ENCODE results near the gene CR2. TPM values are rescaled to one million over a fixed set of nuclear protein-coding genes. Genes with fewer than 3 reads are reported as not detected.

The CR2 gene
- total RNA-seq, 4 donors from 2014 or later: 0.12 to 0.46 TPM; not detected in 2

DNA sequence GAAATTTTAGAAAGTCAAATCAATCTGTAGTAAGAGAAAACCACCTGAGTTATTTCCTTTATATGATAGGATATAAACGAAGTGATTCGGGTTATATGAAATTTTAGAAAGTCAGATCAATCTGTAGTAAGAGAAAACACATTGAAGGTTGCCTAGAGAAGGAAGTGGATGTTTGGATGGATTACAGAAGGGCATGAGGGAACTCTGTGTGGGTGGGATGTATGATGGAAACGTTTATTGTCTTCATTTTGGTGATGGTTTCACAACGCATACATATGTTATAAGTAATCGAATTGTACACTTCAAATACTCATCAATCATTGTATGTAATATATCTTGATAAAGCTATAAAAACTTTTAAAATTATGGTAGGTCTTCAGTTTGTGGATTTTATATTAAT lies 46.9 kb downstream of the CR2 start:
- DNase-seq (ENCODE audit: low spot score) (no peak), ATAC-seq (ENCODE audit: low FRiP score) (no peak)
- TF ChIP-seq, protein P1, sequence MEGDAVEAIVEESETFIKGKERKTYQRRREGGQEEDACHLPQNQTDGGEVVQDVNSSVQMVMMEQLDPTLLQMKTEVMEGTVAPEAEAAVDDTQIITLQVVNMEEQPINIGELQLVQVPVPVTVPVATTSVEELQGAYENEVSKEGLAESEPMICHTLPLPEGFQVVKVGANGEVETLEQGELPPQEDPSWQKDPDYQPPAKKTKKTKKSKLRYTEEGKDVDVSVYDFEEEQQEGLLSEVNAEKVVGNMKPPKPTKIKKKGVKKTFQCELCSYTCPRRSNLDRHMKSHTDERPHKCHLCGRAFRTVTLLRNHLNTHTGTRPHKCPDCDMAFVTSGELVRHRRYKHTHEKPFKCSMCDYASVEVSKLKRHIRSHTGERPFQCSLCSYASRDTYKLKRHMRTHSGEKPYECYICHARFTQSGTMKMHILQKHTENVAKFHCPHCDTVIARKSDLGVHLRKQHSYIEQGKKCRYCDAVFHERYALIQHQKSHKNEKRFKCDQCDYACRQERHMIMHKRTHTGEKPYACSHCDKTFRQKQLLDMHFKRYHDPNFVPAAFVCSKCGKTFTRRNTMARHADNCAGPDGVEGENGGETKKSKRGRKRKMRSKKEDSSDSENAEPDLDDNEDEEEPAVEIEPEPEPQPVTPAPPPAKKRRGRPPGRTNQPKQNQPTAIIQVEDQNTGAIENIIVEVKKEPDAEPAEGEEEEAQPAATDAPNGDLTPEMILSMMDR (IDR thresholded peaks at IDR 0.05): no peak

DNA sequence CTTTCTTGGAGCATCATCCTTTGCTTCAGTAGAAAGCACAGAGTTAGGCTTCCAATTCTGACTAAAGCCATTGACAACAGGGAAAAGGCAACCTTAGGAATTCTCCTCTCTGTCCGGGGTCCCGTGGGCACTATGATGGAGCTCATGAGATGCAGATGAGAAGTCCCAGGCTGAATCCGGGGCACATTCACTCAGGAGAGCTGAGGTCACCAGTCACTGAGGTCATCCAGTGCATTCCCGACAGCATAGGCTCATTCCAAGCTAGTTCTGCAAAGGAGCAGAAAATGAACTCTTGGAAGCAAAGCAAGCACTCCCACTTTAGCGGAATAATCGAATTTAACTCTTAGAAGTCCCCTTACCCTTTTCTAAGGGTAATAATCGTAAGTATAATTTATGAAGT lies 48.6 kb downstream of the CR2 start:
- DNase-seq (ENCODE audit: low spot score): no peak
- no peak for ATAC-seq (ENCODE audit: low FRiP score)
- TF ChIP-seq, protein P1 (IDR thresholded peaks at IDR 0.05): no peak

DNA sequence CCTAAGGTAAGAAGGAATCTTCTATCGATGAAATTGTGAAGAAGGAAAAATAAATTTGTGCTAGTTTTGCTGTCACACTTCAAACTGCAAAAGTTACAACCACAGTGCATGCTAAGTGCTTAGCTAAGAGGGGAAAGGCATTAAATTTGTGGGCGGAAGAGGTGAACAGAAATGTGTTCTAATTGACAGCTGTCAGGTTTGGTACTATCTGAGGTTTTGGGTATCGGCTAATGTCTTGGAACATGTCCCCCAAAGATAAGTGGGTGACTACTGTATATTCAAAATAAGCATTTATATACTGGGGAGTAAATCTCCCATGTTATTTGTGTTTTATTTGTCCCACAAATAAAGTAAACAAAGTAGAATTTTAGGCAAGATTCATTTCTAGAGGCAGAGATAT lies 49.8 kb downstream of the CR2 start:
- DNase-seq (ENCODE audit: low spot score): no peak
- ATAC-seq (ENCODE audit: low FRiP score): no peak
- TF ChIP-seq, protein P1 (IDR thresholded peaks at IDR 0.05): no peak

GRCh38 chr1:207504438-207504837 lies 50.3 kb downstream of the CR2 start:
- TF ChIP-seq, protein P1 (IDR thresholded peaks at IDR 0.05): no peak
- DNase-seq (ENCODE audit: low spot score): no peak
- ATAC-seq (ENCODE audit: low FRiP score): no peak

- TF ChIP-seq, protein P1 (IDR thresholded peaks at IDR 0.05): no peak
- ATAC-seq (ENCODE audit: low FRiP score) (no peak), DNase-seq (ENCODE audit: low spot score) (no peak)
Measured at GRCh38 chr1:207510444-207510843, 56.3 kb downstream of the CR2 start.

DNA sequence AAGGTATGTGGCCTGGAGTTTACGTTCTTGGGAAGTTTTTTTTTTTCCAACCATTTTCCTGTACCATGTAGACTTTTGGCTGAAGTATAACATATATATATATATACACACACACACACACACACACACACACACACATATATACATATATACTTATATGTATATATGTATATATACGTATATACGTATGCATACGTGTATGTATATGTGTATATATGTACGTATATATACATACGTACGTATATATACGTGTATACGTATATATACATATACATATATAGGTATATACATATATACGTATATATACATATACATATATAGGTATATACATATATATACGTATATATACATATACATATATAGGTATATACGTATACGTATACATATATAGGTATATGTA lies 60.8 kb downstream of the CR2 start:
- no peak for DNase-seq (ENCODE audit: low spot score)
- ATAC-seq (ENCODE audit: low FRiP score): no peak
- TF ChIP-seq, protein P1 (IDR thresholded peaks at IDR 0.05): no peak

DNA sequence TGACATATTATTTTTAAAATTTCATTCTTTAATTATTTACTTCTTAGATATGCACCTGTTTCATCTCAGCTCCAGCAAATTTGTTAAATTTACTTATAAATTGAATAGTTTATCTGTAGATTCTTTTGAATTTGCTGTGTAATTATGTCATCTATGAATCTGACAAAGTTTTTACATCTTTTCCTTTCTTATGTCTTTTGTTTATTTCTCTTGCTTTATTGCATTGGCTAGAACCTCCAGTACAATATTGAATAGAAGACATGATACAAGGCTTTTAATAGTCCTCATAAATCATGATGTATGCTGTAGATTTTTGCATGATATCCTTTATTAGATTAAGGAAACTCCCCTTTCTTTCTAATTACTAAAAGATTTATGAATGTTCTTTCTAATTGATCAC lies 62.6 kb downstream of the CR2 start:
- no peak for DNase-seq (ENCODE audit: low spot score)
- ATAC-seq (ENCODE audit: low FRiP score): no peak
- TF ChIP-seq, protein P1 (IDR thresholded peaks at IDR 0.05): no peak
